DMS153 treated with DMSO at 0.1 percent for 48 hours (cell line): ENCODE results near the gene ZNRF2.
"Not testable (repeated sequence)": the region's sequence is repeated elsewhere in the genome, so short reads cannot be mapped to it uniquely, and the experiment has no call there.

ENCODE experiments used
- DNase-seq: peaks from one replicate; lab custom pipeline; 2025; ENCODE audit not compliant: unreplicated experiment; lab: John Stamatoyannopoulos, UW

ZNRF2 gene

GRCh38 chr7:30287625-30288024 lies 3.2 kb downstream of the ZNRF2 start:
- DNase-seq: not testable (repeated sequence)

GRCh38 chr7:30289634-30290033 lies 5.2 kb downstream of the ZNRF2 start:
- DNase-seq: not testable (repeated sequence)

GRCh38 chr7:30290317-30290716 lies 5.9 kb downstream of the ZNRF2 start:
- DNase-seq: not testable (repeated sequence)

GRCh38 chr7:30292416-30293038 lies 8.1 kb downstream of the ZNRF2 start:
- DNase-seq: not testable (repeated sequence)

- not testable (repeated sequence) for DNase-seq
Observed at GRCh38 chr7:30296304-30296703, 11.9 kb downstream of the ZNRF2 start.

GRCh38 chr7:30297499-30297898 lies 13.1 kb downstream of the ZNRF2 start:
- not testable (repeated sequence) for DNase-seq

- DNase-seq: not testable (repeated sequence)
Observed at GRCh38 chr7:30298409-30298808, 14.0 kb downstream of the ZNRF2 start.

GRCh38 chr7:30301751-30302150 lies 17.4 kb downstream of the ZNRF2 start:
- no peak for DNase-seq

- no peak for DNase-seq
Observed at GRCh38 chr7:30302656-30303311, 18.4 kb downstream of the ZNRF2 start.

GRCh38 chr7:30303312-30304039 lies 19.1 kb downstream of the ZNRF2 start:
- no peak for DNase-seq

GRCh38 chr7:30304177-30304884 lies 19.9 kb downstream of the ZNRF2 start:
- no peak for DNase-seq

- DNase-seq: no peak
Observed at GRCh38 chr7:30306976-30307375, 22.6 kb downstream of the ZNRF2 start.

- DNase-seq: no peak
Observed at GRCh38 chr7:30308389-30308788, 24.0 kb downstream of the ZNRF2 start.

GRCh38 chr7:30309302-30309701 lies 24.9 kb downstream of the ZNRF2 start:
- DNase-seq: no peak

GRCh38 chr7:30309842-30310435 lies 25.5 kb downstream of the ZNRF2 start:
- DNase-seq: no peak

- DNase-seq: no peak
Observed at GRCh38 chr7:30310674-30311362, 26.4 kb downstream of the ZNRF2 start.

- DNase-seq: no peak
Observed at GRCh38 chr7:30312178-30312577, 27.8 kb downstream of the ZNRF2 start.

GRCh38 chr7:30313348-30313747 lies 29.0 kb downstream of the ZNRF2 start:
- no peak for DNase-seq

GRCh38 chr7:30313793-30314192 lies 29.4 kb downstream of the ZNRF2 start:
- no peak for DNase-seq

GRCh38 chr7:30315589-30315988 lies 31.2 kb downstream of the ZNRF2 start:
- DNase-seq: no peak

- no peak for DNase-seq
Observed at GRCh38 chr7:30320392-30320791, 36.0 kb downstream of the ZNRF2 start.
